Measurements from ENCODE around the gene PKM.

DNA sequence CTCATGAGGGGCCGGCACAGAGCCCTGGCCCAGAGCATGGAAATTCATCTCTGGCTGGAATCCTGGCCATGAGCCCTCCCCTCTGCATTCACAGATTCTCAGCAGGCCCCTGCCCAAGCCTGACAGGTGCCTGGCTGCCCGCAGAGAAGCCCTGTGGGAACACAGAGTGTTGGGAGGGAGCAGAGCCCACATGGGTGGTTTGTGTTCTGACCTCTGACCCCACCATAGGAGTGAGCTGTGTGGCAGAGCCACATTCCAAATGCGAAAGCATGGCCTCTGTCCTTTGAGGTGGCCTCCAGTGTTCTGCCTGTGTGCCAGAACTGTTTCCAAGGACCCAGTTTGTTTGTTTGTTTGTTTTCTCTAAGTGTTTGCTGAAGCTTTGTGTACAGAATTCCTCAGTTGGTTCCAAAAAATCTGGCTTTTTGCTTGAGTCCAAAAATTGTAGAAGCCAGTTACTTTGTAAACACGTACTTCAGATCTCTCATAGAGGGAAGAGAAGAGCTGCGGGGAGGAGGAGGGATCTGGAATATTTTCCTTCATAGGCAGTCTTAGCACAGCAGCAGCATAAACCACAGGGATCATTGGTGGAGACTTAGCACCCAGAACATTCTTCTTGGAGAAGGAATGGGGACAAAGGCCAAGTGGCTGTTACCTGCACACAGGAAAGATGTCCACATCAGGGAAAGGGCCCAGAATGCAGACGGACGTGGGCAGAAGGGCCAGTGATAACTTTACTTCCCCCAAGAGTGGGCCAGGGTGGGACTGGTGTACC is 69.4 kb downstream of the PKM start:
- TF ChIP-seq, protein P1, sequence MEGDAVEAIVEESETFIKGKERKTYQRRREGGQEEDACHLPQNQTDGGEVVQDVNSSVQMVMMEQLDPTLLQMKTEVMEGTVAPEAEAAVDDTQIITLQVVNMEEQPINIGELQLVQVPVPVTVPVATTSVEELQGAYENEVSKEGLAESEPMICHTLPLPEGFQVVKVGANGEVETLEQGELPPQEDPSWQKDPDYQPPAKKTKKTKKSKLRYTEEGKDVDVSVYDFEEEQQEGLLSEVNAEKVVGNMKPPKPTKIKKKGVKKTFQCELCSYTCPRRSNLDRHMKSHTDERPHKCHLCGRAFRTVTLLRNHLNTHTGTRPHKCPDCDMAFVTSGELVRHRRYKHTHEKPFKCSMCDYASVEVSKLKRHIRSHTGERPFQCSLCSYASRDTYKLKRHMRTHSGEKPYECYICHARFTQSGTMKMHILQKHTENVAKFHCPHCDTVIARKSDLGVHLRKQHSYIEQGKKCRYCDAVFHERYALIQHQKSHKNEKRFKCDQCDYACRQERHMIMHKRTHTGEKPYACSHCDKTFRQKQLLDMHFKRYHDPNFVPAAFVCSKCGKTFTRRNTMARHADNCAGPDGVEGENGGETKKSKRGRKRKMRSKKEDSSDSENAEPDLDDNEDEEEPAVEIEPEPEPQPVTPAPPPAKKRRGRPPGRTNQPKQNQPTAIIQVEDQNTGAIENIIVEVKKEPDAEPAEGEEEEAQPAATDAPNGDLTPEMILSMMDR (IDR thresholded peaks at IDR 0.05; ENCODE audit: low read length): no peak
- TF ChIP-seq EZH2phosphoT487 (IDR thresholded peaks at IDR 0.05; ENCODE audit: low read length) (no peak), EZH2 (optimal IDR thresholded peaks at IDR 0.05; ENCODE audit: low read depth, low read length) (no peak)

All from MM.1S (cell line).